HUES48 (cell line): Measurements from ENCODE around the gene LETM1.

Experiments used
- H3K27ac ChIP-seq: one replicate; pipeline ENCODE4 v1.7.0; 2013; ENCODE audit warnings: low read depth, low read length, inconsistent platforms
- H3K27me3 ChIP-seq: 2 replicates; pipeline ENCODE4 v1.6.1; 2013; ENCODE audit warnings: mild to moderate bottlenecking, low read length; ENCODE audit not compliant: control insufficient read depth, insufficient read depth
- H3K36me3 ChIP-seq: 2 replicates; pipeline ENCODE4 v1.6.1; 2013; ENCODE audit warnings: low read length; ENCODE audit not compliant: control insufficient read depth, insufficient read depth
- H3K4me1 ChIP-seq: 2 replicates; pipeline ENCODE4 v1.6.1; 2013; ENCODE audit warnings: mild to moderate bottlenecking, low read length; ENCODE audit not compliant: control insufficient read depth, insufficient read depth
- H3K4me3 ChIP-seq: 2 replicates; pipeline ENCODE4 v1.5.1; 2013; ENCODE audit warnings: mild to moderate bottlenecking, low read depth, low read length
- H3K9ac ChIP-seq: 2 replicates; pipeline ENCODE4 v1.6.1; 2013; ENCODE audit warnings: mild to moderate bottlenecking, low read depth, low read length, moderate library complexity
- H3K9me3 ChIP-seq: 2 replicates; pipeline ENCODE4 v1.6.1; 2013; ENCODE audit warnings: low read length; ENCODE audit not compliant: control insufficient read depth, insufficient read depth

The LETM1 gene

GRCh38 chr4:1895971-1896657 lies 40.2 kb upstream of the LETM1 start:
- Histone ChIP-seq H3K27ac (no peak overlapping the region), H3K27me3 (no peaks in the 10 kb centered on the region), H3K9me3 (no peaks in the 10 kb centered on the region), H3K4me3 (no peak overlapping the region), H3K4me1 (no peaks in the 10 kb centered on the region), H3K36me3 (peaks cover 14% of the 10 kb centered on the region), H3K9ac (no peak overlapping the region)

DNA sequence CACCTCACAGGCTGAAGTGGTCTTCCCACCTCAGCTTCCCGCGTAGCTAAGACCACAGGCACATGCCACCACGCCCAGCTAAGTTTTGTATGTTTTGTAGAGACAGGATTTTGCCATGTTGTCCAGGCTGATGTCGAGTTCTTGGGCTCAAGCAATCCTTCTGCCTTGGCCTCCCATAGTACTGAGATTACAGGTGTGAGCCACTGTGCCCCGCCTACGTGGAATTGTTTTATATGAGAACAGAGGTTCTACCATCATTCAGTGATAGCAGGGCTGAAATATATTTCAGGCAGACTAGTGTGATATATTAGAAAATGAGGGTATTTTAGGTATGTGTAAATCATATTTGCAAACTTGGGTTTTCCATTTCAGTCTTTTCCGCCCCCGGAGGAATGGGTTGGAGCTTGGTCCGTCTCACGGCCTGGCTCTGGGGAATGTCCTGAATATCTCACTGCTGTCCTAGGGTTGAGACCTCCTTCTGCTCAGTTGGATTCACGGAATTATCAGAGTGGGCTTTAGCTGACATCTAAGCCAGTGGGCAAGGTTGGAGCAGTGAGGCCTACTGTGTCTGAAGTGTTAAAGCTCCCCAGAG lies 35.1 kb upstream of the LETM1 start:
- H3K36me3 ChIP-seq, result peaks cover 6% of the 10 kb centered on the region; the same call in 1 of the 2 replicates
- H3K4me1 ChIP-seq, result no peaks in the 10 kb centered on the region
- no peak overlapping the region for H3K27ac ChIP-seq

DNA sequence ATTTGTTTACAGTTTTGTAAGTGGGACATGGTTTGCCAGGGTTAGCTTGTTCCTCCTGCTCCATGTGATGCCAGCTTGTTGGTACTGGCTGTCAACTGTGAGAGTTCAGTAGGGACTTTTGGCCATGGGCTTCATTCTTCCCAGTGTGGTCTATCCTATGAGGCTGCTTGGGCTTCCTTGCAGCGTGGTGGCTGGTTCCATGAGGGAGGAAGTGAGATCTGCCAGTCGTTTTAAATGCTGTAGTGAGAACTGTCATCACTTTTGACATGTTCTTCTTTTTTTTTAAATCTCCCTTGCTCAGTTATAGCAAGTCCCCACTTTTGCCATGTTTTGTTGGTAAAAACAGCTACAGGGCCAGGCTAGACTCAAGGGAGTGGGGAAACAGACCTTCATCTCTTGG lies 31.1 kb upstream of the LETM1 start:
- Histone ChIP-seq H3K27me3 (no peaks in the 10 kb centered on the region), H3K36me3 (no peaks in the 10 kb centered on the region), H3K9me3 (no peaks in the 10 kb centered on the region), H3K27ac (no peak overlapping the region), H3K9ac (no peak overlapping the region), H3K4me3 (no peak overlapping the region), H3K4me1 (no peaks in the 10 kb centered on the region)

More for the DNA sequence above, 35.1 kb upstream of the LETM1 start:
- H3K27me3 ChIP-seq, result no peaks in the 10 kb centered on the region
- H3K9me3 ChIP-seq, result no peaks in the 10 kb centered on the region
- no peak overlapping the region for H3K4me3 ChIP-seq
- no peak overlapping the region for H3K9ac ChIP-seq

- H3K27me3 ChIP-seq, result no peaks in the 10 kb centered on the region
- no peak overlapping the region for H3K27ac ChIP-seq
- H3K36me3 ChIP-seq, result no peaks in the 10 kb centered on the region
- no peaks in the 10 kb centered on the region for H3K9me3 ChIP-seq
- H3K4me1 ChIP-seq, result no peaks in the 10 kb centered on the region
- H3K9ac ChIP-seq, result no peak overlapping the region
- H3K4me3 ChIP-seq, result no peak overlapping the region
These were observed 29.5 kb upstream of the LETM1 start for GRCh38 chr4:1885414-1885813.

GRCh38 chr4:1883583-1883982 lies 27.6 kb upstream of the LETM1 start:
- H3K4me3 ChIP-seq, result no peak overlapping the region
- H3K36me3 ChIP-seq, result no peaks in the 10 kb centered on the region
- no peaks in the 10 kb centered on the region for H3K9me3 ChIP-seq
- no peak overlapping the region for H3K27ac ChIP-seq
- H3K9ac ChIP-seq, result no peak overlapping the region
- H3K27me3 ChIP-seq, result no peaks in the 10 kb centered on the region
- 0 out of 2 replicates have a peak, but pooled peaks cover 2% of the 10 kb centered on the region for H3K4me1 ChIP-seq

GRCh38 chr4:1882850-1883271 lies 26.9 kb upstream of the LETM1 start:
- Histone ChIP-seq H3K9me3 (no peaks in the 10 kb centered on the region), H3K27me3 (no peaks in the 10 kb centered on the region), H3K36me3 (no peaks in the 10 kb centered on the region), H3K27ac (no peak overlapping the region), H3K4me3 (no peak overlapping the region), H3K4me1 (0 out of 2 replicates have a peak, but pooled peaks cover 2% of the 10 kb centered on the region), H3K9ac (no peak overlapping the region)

- Histone ChIP-seq H3K27me3 (no peaks in the 10 kb centered on the region), H3K36me3 (no peaks in the 10 kb centered on the region), H3K9me3 (no peaks in the 10 kb centered on the region), H3K27ac (no peak overlapping the region), H3K4me3 (no peak overlapping the region), H3K9ac (no peak overlapping the region), H3K4me1 (peaks cover 9% of the 10 kb centered on the region; the same call in 1 of the 2 replicates)
These were observed 24.4 kb upstream of the LETM1 start for GRCh38 chr4:1880332-1880731.

GRCh38 chr4:1879485-1879884 lies 23.5 kb upstream of the LETM1 start:
- Histone ChIP-seq H3K4me1 (peaks cover 9% of the 10 kb centered on the region; the same call in 1 of the 2 replicates), H3K9ac (no peak overlapping the region), H3K27ac (no peak overlapping the region), H3K9me3 (no peaks in the 10 kb centered on the region), H3K4me3 (no peak overlapping the region), H3K27me3 (no peaks in the 10 kb centered on the region), H3K36me3 (no peaks in the 10 kb centered on the region)

DNA sequence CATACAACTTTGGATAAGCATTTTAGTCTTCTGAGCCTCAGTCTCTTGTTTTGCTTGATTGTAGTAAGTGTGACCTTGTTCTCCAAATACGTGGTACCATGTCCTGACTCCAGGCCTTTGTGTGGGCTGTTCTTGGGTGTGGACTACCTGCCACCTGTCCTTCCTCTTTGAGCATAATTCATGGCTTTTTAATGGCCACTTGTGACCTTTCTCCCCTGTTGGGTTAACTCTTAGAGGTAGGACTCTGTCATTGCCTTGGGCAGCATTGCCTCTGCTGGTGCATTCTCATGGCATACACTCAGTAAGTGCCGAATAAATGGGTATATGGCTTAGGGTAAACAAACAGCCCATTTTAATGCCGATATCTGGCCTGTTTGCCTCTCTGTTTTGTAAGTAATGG lies 18.2 kb upstream of the LETM1 start:
- Histone ChIP-seq H3K4me1 (peaks cover 31% of the 10 kb centered on the region), H3K9ac (no peak overlapping the region), H3K27me3 (peaks cover 14% of the 10 kb centered on the region), H3K27ac (no peak overlapping the region), H3K9me3 (no peaks in the 10 kb centered on the region), H3K36me3 (no peaks in the 10 kb centered on the region), H3K4me3 (no peak overlapping the region)

- peaks cover 31% of the 10 kb centered on the region for H3K4me1 ChIP-seq
These were observed 17.8 kb upstream of the LETM1 start for GRCh38 chr4:1873776-1874175.

GRCh38 chr4:1873291-1873690 lies 17.3 kb upstream of the LETM1 start:
- H3K9ac ChIP-seq, result no peak overlapping the region
- peaks cover 31% of the 10 kb centered on the region for H3K4me1 ChIP-seq
- H3K36me3 ChIP-seq, result no peaks in the 10 kb centered on the region
- H3K27ac ChIP-seq, result no peak overlapping the region
- 0 out of 2 replicates have a peak overlapping the region, but pooled peaks have one; percentile 68 for H3K4me3 ChIP-seq
- H3K27me3 ChIP-seq, result peaks cover 23% of the 10 kb centered on the region
- no peaks in the 10 kb centered on the region for H3K9me3 ChIP-seq

More at GRCh38 chr4:1873776-1874175, 17.8 kb upstream of the LETM1 start:
- no peak overlapping the region for H3K9ac ChIP-seq
- H3K27me3 ChIP-seq, result peaks cover 18% of the 10 kb centered on the region
- H3K4me3 ChIP-seq, result no peak overlapping the region
- no peaks in the 10 kb centered on the region for H3K9me3 ChIP-seq
- no peak overlapping the region for H3K27ac ChIP-seq
- no peaks in the 10 kb centered on the region for H3K36me3 ChIP-seq
